Measurements from ENCODE around the gene RNFT2. TPM values are rescaled to one million over a fixed set of nuclear protein-coding genes. Genes with fewer than 3 reads are reported as not detected.
A peak's percentile ranks its signal among the peaks of the same experiment; 100 is the strongest.

RNFT2 gene
- total RNA-seq, 1 donor from 2014 or later: 8.7 TPM

DNA sequence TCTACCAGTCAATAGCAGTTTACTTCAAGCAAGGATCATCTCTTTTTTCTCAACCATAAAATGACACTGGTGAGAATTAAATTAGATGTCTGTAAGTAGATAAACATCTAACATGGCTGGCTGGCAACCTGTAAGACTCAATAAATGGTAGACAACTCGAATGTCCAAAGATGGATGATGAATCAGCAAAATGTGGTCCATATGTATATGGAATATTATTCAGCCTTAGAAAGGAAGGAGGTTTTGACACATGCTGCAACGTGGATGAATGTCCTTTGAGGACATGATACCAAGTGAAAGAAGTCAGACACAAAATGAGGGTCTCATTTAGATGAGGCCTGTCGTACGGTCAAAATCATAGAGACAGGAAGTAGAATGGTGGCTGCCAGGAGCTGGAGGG lies 46.5 kb upstream of the RNFT2 start:
- ChIA-PET CTCF (interaction anchor here (1.0 to 2.1 kb wide), 3 partner anchors 11 to 17 kb away, joined by 3 to 9 read pairs (median 3); no protein-coding TSS in a partner anchor), POLR2A (interaction anchor here (0.6 kb wide), 1 partner anchor 225 kb away, joined by 3 read pairs; no protein-coding TSS in a partner anchor)
- Mint-ChIP-seq H3K9me3 (no peaks in the 10 kb centered on the region), H3K4me3 (no peak overlapping the region), H3K4me1 (peaks cover 61% of the 10 kb centered on the region), H3K27me3 (peaks cover 38% of the 10 kb centered on the region), H3K27ac (no peak overlapping the region), H3K36me3 (ENCODE audit: low read depth) (no peaks in the 10 kb centered on the region)
- intact Hi-C loops (cut with micrococcal nuclease): loop anchor here (2.0 kb wide), 1 partner anchor 13 kb away; no protein-coding TSS in a partner anchor
- TF ChIP-seq, protein P1, sequence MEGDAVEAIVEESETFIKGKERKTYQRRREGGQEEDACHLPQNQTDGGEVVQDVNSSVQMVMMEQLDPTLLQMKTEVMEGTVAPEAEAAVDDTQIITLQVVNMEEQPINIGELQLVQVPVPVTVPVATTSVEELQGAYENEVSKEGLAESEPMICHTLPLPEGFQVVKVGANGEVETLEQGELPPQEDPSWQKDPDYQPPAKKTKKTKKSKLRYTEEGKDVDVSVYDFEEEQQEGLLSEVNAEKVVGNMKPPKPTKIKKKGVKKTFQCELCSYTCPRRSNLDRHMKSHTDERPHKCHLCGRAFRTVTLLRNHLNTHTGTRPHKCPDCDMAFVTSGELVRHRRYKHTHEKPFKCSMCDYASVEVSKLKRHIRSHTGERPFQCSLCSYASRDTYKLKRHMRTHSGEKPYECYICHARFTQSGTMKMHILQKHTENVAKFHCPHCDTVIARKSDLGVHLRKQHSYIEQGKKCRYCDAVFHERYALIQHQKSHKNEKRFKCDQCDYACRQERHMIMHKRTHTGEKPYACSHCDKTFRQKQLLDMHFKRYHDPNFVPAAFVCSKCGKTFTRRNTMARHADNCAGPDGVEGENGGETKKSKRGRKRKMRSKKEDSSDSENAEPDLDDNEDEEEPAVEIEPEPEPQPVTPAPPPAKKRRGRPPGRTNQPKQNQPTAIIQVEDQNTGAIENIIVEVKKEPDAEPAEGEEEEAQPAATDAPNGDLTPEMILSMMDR (IDR thresholded peaks at IDR 0.05): no peak
- ATAC-seq (ENCODE audit: low read depth): no peak
- no peak for DNase-seq

DNA sequence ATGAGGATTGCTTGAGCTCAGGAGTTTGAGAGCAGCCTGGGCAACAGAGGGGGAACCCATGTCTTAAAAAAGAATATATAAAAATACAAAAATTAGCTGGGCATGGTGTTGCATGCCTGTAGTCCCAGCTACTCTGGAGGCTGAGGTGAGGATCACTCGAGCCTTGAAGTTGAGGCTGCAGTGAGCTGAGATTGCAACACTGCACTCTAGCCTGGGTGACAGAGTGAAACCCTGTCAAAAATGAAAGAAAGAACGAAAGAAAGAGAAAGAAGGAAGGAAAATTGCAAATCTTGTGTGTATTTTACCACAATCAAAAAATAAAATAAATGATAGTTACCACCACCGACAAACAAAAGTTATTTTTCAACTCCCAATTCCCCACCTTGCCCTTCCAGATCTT lies 45.5 kb upstream of the RNFT2 start:
- DNase-seq (no peak), ATAC-seq (ENCODE audit: low read depth) (no peak)
- Mint-ChIP-seq H3K27me3 (peaks cover 40% of the 10 kb centered on the region), H3K27ac (no peak overlapping the region), H3K4me1 (peaks cover 57% of the 10 kb centered on the region), H3K4me3 (peak overlapping the region; percentile 54), H3K9me3 (no peaks in the 10 kb centered on the region), H3K36me3 (ENCODE audit: low read depth) (no peaks in the 10 kb centered on the region)
- intact Hi-C loops (cut with micrococcal nuclease): loop anchor here (2.0 kb wide), 1 partner anchor 14 kb away; no protein-coding TSS in a partner anchor
- ChIA-PET POLR2A (no interaction called here), CTCF (interaction anchor here (0.7 to 2.1 kb wide), 2 partner anchors 16 to 207 kb away, joined by 3 to 9 read pairs; no protein-coding TSS in a partner anchor)
- TF ChIP-seq, protein P1 (IDR thresholded peaks at IDR 0.05): no peak

DNA sequence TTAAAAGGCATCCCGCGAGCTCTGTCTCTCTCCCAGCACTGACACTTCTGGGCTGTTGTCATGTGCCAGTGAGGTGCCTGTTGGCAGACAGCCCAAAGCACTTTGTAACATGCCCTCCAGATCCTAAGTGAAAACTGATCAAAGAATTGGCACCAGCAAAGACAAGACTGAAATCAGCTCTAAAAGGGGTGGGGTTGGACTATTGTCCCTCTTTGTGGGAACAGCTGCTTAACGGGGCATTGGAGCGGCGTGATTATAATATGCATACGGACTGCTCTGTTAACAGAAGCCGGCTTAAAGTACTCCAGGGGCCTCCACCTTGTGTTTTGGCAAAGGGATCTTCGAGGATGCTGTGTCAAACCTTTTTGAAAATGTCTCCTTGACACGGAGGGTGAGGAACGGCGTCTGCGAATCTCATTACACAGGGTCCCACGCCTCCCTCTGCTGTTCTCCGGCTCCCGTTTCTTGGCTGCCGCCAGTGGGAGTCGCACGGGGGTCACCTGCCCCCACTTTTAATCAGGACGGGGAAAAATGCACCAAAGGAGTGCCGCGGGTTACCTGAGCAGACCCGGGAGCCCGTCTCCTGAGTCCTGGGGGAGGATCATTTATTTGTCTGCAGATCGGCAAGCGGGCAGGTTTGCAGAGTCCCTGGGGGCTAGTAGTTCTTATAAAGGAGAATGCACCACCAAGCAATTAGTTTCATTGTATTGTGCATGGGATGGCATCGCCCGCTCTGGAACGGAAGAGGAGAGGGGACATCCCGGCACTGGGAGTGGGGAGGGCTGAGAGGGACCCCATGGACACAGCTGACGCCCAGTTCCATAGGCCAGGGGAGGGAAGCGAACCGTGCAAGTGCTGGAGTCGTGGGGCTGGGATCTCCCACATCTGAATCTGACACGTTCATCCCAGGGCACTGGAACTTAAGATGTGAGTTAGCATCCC lies 44.6 kb upstream of the RNFT2 start:
- H3K27me3 Mint-ChIP-seq: peaks cover 41% of the 10 kb centered on the region
- H3K9me3 Mint-ChIP-seq: no peaks in the 10 kb centered on the region
- TF ChIP-seq, protein P1 (IDR thresholded peaks at IDR 0.05): no peak
- CTCF ChIA-PET: interaction anchor here (0.7 to 2.1 kb wide), 3 partner anchors 10 to 208 kb away, joined by 3 to 9 read pairs (median 3); no protein-coding TSS in a partner anchor
- POLR2A ChIA-PET: no interaction called here
- H3K36me3 Mint-ChIP-seq (ENCODE audit: low read depth): no peaks in the 10 kb centered on the region
- ATAC-seq (ENCODE audit: low read depth): peak; percentile 32
- H3K4me1 Mint-ChIP-seq: peaks cover 52% of the 10 kb centered on the region
- DNase-seq: no peak
- peak overlapping the region; percentile 76 for H3K4me3 Mint-ChIP-seq
- H3K27ac Mint-ChIP-seq: no peak overlapping the region
- intact Hi-C loops (cut with micrococcal nuclease): loop anchor here (2.0 kb wide), 1 partner anchor 15 kb away; no protein-coding TSS in a partner anchor

DNA sequence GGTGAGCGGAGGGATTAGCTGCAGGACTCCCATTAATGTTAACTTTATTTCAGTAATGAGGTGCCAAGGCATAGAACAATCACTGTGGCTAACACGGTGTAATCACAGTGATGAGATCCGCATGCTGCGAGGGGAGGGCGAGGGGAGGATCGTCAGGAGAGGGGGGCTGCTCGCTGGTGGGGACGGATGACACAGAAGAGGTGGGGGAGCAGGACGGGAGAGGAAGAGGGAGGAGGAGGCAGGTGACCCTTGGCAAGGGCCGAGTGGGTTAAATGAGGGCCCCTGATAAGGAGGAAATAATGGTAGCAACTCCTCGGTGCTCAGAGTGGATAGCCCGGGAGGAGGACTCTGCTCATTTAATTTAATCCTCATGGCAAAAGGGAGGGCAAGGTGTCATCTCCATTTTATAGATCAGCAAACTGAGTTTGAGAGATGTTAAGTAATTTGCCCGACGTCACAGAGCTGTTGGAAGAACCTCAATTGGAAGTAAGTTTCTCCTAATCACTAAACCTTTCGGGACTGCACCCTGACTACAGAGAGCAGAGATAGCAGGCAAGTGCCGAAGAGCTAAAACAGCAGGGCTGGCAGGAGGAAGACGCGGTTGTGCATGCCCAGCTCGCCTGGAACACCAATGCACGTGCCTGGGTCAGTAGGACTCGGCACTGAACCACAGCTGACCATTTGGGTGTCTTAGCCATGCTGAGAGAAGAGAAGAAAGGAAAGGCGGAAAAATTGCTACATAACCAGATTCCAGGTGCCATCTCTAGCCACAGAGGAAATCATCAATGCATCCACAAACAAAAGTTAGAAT lies 43.3 kb upstream of the RNFT2 start:
- ChIA-PET CTCF (interaction anchor here (0.8 to 1.6 kb wide), 2 partner anchors 135 to 628 kb away, joined by 3 read pairs; partner anchors contain the start of gene MAP1LC3B2), POLR2A (interaction anchor here (0.6 kb wide), 1 partner anchor 418 kb away, joined by 6 read pairs; no protein-coding TSS in a partner anchor)
- H3K9me3 Mint-ChIP-seq: no peaks in the 10 kb centered on the region
- intact Hi-C loops (cut with micrococcal nuclease): no loop called here
- peaks cover 47% of the 10 kb centered on the region for H3K4me1 Mint-ChIP-seq
- no peak overlapping the region for H3K27ac Mint-ChIP-seq
- H3K27me3 Mint-ChIP-seq: peaks cover 41% of the 10 kb centered on the region
- DNase-seq (no peak), ATAC-seq (ENCODE audit: low read depth) (no peak)
- H3K36me3 Mint-ChIP-seq (ENCODE audit: low read depth): no peaks in the 10 kb centered on the region
- peak overlapping the region; percentile 76 for H3K4me3 Mint-ChIP-seq
- TF ChIP-seq, protein P1 (IDR thresholded peaks at IDR 0.05): no peak
